SU-DHL-6 (cell line): Measurements from ENCODE around the gene XNDC1N.

Experiments
- H2AFZ ChIP-seq: fragments of 200-600 bp; sonication (generic); 2 replicates; pipeline ENCODE4 v1.6.1; 2014; ENCODE audit warnings: low read depth, mild to moderate bottlenecking, moderate library complexity, mixed read lengths, antibody characterized with exemption, low read length; ENCODE audit not compliant: severe bottlenecking
- H3F3A ChIP-seq: fragments of 200-600 bp; shearing (Covaris generic); 2 replicates; pipeline ENCODE4 v1.6.0; 2016; ENCODE audit warnings: antibody characterized with exemption, mild to moderate bottlenecking; ENCODE audit not compliant: insufficient read depth
- H3K27ac ChIP-seq: fragments of 200-600 bp; sonication (generic); 2 replicates; pipeline ENCODE4 v1.5.1; 2016; ENCODE audit warnings: low read depth, mild to moderate bottlenecking, low read length, moderate library complexity, mixed read lengths
- H3K27me3 ChIP-seq: fragments of 200-600 bp; sonication (generic), shearing (Covaris generic); 2 replicates; pipeline ENCODE4 v1.6.0; 2014; ENCODE audit warnings: mild to moderate bottlenecking, low read length
- H3K36me3 ChIP-seq: fragments of 200-600 bp; sonication (generic); 2 replicates; pipeline ENCODE4 v1.6.1; 2014; ENCODE audit warnings: mild to moderate bottlenecking, low read length, mixed read lengths
- H3K4me2 ChIP-seq: fragments of 300-600, 200-600 bp; shearing (Covaris generic), sonication (generic); 2 replicates; pipeline ENCODE4 v1.6.0; 2014; ENCODE audit warnings: low read length, low read depth, mild to moderate bottlenecking; ENCODE audit not compliant: poor library complexity, severe bottlenecking
- H3K4me3 ChIP-seq: fragments of 200-600 bp; sonication (generic); 2 replicates; pipeline ENCODE4 v1.5.1; 2014; ENCODE audit warnings: antibody characterized with exemption, low read length, mild to moderate bottlenecking, mixed read lengths; ENCODE audit not compliant: insufficient read depth, poor library complexity, severe bottlenecking
- H3K79me2 ChIP-seq: fragments of 200-600 bp; sonication (generic); 2 replicates; pipeline ENCODE4 v1.6.1; 2014; ENCODE audit warnings: mild to moderate bottlenecking, low read length, moderate library complexity; ENCODE audit not compliant: insufficient read depth
- H3K9ac ChIP-seq: fragments of 200-600 bp; sonication (generic); 2 replicates; pipeline ENCODE4 v1.7.0; 2014; ENCODE audit warnings: mild to moderate bottlenecking, low read length
- H3K9me2 ChIP-seq: fragments of 200-600 bp; sonication (generic); replicated peaks from 2 replicates; pipeline ENCODE4 v1.6.1; 2014; ENCODE audit warnings: low read length; ENCODE audit not compliant: insufficient read depth
- H3K9me3 ChIP-seq: fragments of 200-600 bp; sonication (generic); 2 replicates; pipeline ENCODE4 v1.6.1; 2014; ENCODE audit warnings: low read length, mixed read lengths; ENCODE audit not compliant: insufficient read depth
- H4K20me1 ChIP-seq: fragments of 200-600 bp; sonication (generic); 2 replicates; pipeline ENCODE4 v1.6.1; 2014; ENCODE audit warnings: low read depth, mild to moderate bottlenecking, antibody characterized with exemption, low read length, moderate library complexity, mixed read lengths
- EZH2phosphoT487 ChIP-seq: fragments of 200-600 bp; sonication (generic), shearing (Covaris generic); conservative IDR thresholded peaks from 2 replicates; pipeline ENCODE4 v1.6.1; 2018; ENCODE audit warnings: mild to moderate bottlenecking, antibody characterized with exemption, low read length, moderate library complexity, mixed read lengths
- TF ChIP-seq, protein P1 (sequence below): fragments of 200-600 bp; sonication (generic); IDR thresholded peaks from one replicate; pipeline ENCODE4 v1.5.1; 2017; ENCODE audit warnings: antibody characterized with exemption, mild to moderate bottlenecking, low read length, moderate library complexity; ENCODE audit not compliant: insufficient read depth, poor library complexity, severe bottlenecking

The XNDC1N gene

GRCh38 chr11:71929491-71929890 is 1.1 kb upstream of the XNDC1N start:
- no peak overlapping the region for H2AFZ ChIP-seq
- peak overlapping the region; percentile 82 for H3K4me3 ChIP-seq
- H3K36me3 ChIP-seq = no peaks in the 10 kb centered on the region
- H3K9me3 ChIP-seq = no peaks in the 10 kb centered on the region
- H3K79me2 ChIP-seq = peaks cover 67% of the 10 kb centered on the region
- H3K9ac ChIP-seq = peak overlapping the region; percentile 82
- peak overlapping the region; percentile 98 for H3K4me2 ChIP-seq
- H3K9me2 ChIP-seq = no peaks in the 10 kb centered on the region
- TF ChIP-seq, protein P1, sequence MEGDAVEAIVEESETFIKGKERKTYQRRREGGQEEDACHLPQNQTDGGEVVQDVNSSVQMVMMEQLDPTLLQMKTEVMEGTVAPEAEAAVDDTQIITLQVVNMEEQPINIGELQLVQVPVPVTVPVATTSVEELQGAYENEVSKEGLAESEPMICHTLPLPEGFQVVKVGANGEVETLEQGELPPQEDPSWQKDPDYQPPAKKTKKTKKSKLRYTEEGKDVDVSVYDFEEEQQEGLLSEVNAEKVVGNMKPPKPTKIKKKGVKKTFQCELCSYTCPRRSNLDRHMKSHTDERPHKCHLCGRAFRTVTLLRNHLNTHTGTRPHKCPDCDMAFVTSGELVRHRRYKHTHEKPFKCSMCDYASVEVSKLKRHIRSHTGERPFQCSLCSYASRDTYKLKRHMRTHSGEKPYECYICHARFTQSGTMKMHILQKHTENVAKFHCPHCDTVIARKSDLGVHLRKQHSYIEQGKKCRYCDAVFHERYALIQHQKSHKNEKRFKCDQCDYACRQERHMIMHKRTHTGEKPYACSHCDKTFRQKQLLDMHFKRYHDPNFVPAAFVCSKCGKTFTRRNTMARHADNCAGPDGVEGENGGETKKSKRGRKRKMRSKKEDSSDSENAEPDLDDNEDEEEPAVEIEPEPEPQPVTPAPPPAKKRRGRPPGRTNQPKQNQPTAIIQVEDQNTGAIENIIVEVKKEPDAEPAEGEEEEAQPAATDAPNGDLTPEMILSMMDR = no peak
- TF ChIP-seq EZH2phosphoT487 = no peak
- H3F3A ChIP-seq = 0 out of 2 replicates have a peak, but pooled peaks cover 3% of the 10 kb centered on the region
- no peaks in the 10 kb centered on the region for H3K27me3 ChIP-seq
- no peak overlapping the region for H3K27ac ChIP-seq
- H4K20me1 ChIP-seq = no peaks in the 10 kb centered on the region

DNA sequence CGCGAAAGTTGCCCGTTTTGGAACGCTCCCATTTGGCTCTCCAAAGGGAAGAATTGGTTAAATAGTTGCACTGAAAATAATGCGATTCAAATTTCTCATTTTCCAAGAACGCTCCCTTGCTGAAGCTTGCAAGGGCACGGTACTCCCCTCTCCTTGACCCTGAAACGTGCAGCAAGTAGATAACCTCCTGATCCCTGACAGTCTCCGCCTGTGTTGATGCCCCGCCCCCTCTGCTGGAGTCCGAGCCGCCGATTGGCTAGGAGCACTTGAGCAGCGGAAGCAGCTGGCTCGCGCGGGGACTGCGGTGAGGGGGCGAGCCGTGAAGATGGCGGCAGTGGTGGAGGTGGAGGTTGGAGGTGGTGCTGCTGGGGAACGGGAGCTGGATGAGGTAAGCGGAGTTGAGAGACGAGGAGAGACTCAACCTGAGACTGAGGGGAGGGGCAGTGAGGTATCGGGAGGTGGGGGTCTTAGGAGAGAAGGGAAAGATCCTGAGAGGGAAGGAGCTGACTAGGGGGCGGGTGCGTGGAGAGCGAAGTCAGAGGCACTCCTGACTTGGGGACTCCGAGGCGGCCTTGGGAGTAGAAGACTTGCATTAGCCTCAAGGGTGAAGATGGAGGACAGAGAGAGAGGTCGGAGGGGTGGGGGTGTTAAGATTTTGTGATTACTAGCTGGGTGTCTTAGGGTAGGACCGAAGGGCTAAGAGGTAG is 496 bp upstream of the XNDC1N start, which contains the start of gene RNF121:
Gene RNF121, plus strand, starts transcription at position 310 of the 707 bp plus-strand sequence. Its CDS starts 16 bp downstream, at position 326.
- H3K27me3 ChIP-seq = no peaks in the 10 kb centered on the region
- H3K9me3 ChIP-seq = no peaks in the 10 kb centered on the region
- peak within 1 kb of the TSS; percentile 82 for H3K4me3 ChIP-seq
- no peaks in the 10 kb centered on the region for H3K9me2 ChIP-seq
- no peaks in the 10 kb centered on the region for H3K36me3 ChIP-seq
- 0 out of 2 replicates have a peak, but pooled peaks cover 3% of the 10 kb centered on the region for H3F3A ChIP-seq
- no peaks in the 10 kb centered on the region for H4K20me1 ChIP-seq
- no peak for TF ChIP-seq EZH2phosphoT487
- TF ChIP-seq, protein P1 = no peak
- H2AFZ ChIP-seq = peak within 1 kb of the TSS; percentile 72
- peak within 1 kb of the TSS; percentile 82 for H3K9ac ChIP-seq
- peak within 1 kb of the TSS; percentile 98 for H3K4me2 ChIP-seq
- peak within 1 kb of the TSS; percentile 92 for H3K27ac ChIP-seq
- H3K79me2 ChIP-seq = peaks cover 61% of the 10 kb centered on the region

DNA sequence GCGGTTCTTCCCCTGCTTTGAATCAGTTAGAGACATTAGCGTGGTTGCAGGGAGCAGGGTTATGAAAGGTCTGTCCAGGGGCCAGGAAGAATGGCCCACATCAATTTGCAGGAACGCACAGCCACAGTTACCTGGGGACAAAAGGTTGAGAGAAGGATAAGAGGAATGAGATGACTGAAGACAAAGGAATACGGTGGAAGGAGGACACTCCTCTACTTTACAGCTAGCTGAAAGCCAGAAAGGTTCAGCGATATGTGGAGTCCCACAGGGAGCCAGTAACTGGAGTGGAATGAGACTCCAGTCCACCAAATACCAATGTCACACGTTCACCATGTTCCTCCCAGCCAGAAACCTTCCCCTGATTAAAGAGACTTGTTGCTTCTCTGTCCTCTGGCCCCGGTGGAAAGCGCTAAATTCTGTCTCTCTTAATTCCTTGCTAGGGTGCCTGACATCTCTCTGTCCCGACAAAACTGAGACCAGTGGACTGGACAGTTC is 10.7 kb downstream of the XNDC1N start:
- Histone ChIP-seq H3K9me3 (no peaks in the 10 kb centered on the region), H3K27me3 (no peaks in the 10 kb centered on the region), H2AFZ (no peak overlapping the region), H3K4me2 (no peak overlapping the region), H3K9ac (no peak overlapping the region), H3K4me3 (no peak overlapping the region), H3K79me2 (no peaks in the 10 kb centered on the region), H3F3A (no peaks in the 10 kb centered on the region), H3K9me2 (no peaks in the 10 kb centered on the region), H3K27ac (no peak overlapping the region), H3K36me3 (peaks cover 6% of the 10 kb centered on the region), H4K20me1 (no peaks in the 10 kb centered on the region)
- no peak for TF ChIP-seq EZH2phosphoT487
- TF ChIP-seq, protein P1 = no peak
